Activated T-helper 9 cell treated with anti-CD3 and anti-CD28 coated beads, Interleukin-2, amount 50 U/mL, for 16 hours (primary cell): ENCODE measurements around the gene AACS.

Experiments
- DNase-seq: peaks from one replicate; pipeline ENCODE4 v3.0.0-alpha.2; 2020; ENCODE audit warnings: low read depth

AACS gene

GRCh38 chr12:125185740-125186470 is 120.7 kb downstream of the AACS start, which contains the start of gene TMEM132B:
TSS of gene TMEM132B (plus strand) at chr12:125186386.
- DNase-seq, result no peak

- no peak for DNase-seq
Measured at GRCh38 chr12:125186471-125187147, 121.4 kb downstream of the AACS start.

- no peak for DNase-seq
Measured at GRCh38 chr12:125187148-125187745, 122.0 kb downstream of the AACS start.

GRCh38 chr12:125187780-125188741 is 122.8 kb downstream of the AACS start:
- no peak for DNase-seq

- DNase-seq, result no peak
Measured at GRCh38 chr12:125189015-125189414, 123.8 kb downstream of the AACS start.

- DNase-seq, result no peak
Measured at GRCh38 chr12:125189502-125189901, 124.3 kb downstream of the AACS start.

GRCh38 chr12:125191361-125192087 is 126.3 kb downstream of the AACS start:
- no peak for DNase-seq

- DNase-seq, result no peak
Measured at GRCh38 chr12:125192690-125193221, 127.5 kb downstream of the AACS start.
